ENCODE data around the gene APEX2. TPM values are rescaled to one million over a fixed set of nuclear protein-coding genes. Genes with fewer than 3 reads are reported as not detected.

The APEX2 gene
- total RNA-seq, 1 donor from 2014 or later: 15.0 TPM

DNA sequence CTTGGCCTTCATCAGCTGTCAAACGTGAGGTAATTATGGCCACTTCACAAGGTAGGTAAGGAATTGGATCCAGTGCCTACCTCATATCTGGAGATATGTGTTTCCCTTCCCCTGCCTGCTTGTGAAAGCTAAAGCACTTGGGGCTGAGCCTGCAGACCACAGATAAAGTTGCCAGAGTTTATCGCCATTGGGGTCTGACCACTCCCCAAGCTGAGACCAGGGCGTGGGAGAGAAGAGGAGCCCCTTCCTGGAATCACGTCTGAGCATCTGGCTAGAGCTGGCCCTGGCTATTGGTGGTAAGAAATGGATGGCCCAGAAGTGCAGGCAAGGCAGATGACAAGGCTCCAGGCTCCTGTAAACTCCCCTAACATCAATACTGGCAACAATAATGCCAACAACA, 27.9 kb downstream of the APEX2 start:
- Mint-ChIP-seq H3K4me1 (ENCODE audit: low read depth, unreplicated experiment) (peaks cover 9% of the 10 kb centered on the region), H3K27me3 (ENCODE audit: low read depth, unreplicated experiment) (no peaks in the 10 kb centered on the region), H3K9me3 (ENCODE audit: unreplicated experiment) (peaks cover 4% of the 10 kb centered on the region), H3K4me3 (ENCODE audit: unreplicated experiment) (no peak overlapping the region), H3K27ac (ENCODE audit: unreplicated experiment) (no peak overlapping the region), H3K36me3 (ENCODE audit: low read depth, unreplicated experiment) (no peaks in the 10 kb centered on the region)
- H3K4me1 ChIP-seq (ENCODE audit: insufficient read depth, low read length): no peaks in the 10 kb centered on the region
- H3K9ac ChIP-seq (ENCODE audit: low read length): no peak overlapping the region
- no peak for FAIRE-seq
- no peaks in the 10 kb centered on the region for H3K9me3 ChIP-seq (ENCODE audit: insufficient read depth, low read depth, low read length)
- TF ChIP-seq, protein P1, sequence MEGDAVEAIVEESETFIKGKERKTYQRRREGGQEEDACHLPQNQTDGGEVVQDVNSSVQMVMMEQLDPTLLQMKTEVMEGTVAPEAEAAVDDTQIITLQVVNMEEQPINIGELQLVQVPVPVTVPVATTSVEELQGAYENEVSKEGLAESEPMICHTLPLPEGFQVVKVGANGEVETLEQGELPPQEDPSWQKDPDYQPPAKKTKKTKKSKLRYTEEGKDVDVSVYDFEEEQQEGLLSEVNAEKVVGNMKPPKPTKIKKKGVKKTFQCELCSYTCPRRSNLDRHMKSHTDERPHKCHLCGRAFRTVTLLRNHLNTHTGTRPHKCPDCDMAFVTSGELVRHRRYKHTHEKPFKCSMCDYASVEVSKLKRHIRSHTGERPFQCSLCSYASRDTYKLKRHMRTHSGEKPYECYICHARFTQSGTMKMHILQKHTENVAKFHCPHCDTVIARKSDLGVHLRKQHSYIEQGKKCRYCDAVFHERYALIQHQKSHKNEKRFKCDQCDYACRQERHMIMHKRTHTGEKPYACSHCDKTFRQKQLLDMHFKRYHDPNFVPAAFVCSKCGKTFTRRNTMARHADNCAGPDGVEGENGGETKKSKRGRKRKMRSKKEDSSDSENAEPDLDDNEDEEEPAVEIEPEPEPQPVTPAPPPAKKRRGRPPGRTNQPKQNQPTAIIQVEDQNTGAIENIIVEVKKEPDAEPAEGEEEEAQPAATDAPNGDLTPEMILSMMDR (IDR thresholded peaks at IDR 0.05; ENCODE audit: insufficient read depth, low read depth, low read length): no peak
- TF ChIP-seq EZH2 (IDR thresholded peaks at IDR 0.05; ENCODE audit: insufficient read depth, low read length): no peak
- H3K79me2 ChIP-seq (ENCODE audit: insufficient read depth, low read length): no peaks in the 10 kb centered on the region
- H3K4me3 ChIP-seq (ENCODE audit: insufficient read depth, low read depth, low read length): no peak overlapping the region
- DNase-seq (ENCODE audit: low read depth): no peak
- H3K4me2 ChIP-seq (ENCODE audit: low read length): no peak overlapping the region
- no peaks in the 10 kb centered on the region for H3K36me3 ChIP-seq (ENCODE audit: insufficient read depth, low read length)
- H2AFZ ChIP-seq (ENCODE audit: low read depth, low read length): no peak overlapping the region
- H3K27me3 ChIP-seq (ENCODE audit: insufficient read depth, low read length): no peaks in the 10 kb centered on the region
- no peaks in the 10 kb centered on the region for H4K20me1 ChIP-seq (ENCODE audit: insufficient read depth, low read length)
- H3K27ac ChIP-seq (ENCODE audit: low read depth, low read length): no peak overlapping the region

DNA sequence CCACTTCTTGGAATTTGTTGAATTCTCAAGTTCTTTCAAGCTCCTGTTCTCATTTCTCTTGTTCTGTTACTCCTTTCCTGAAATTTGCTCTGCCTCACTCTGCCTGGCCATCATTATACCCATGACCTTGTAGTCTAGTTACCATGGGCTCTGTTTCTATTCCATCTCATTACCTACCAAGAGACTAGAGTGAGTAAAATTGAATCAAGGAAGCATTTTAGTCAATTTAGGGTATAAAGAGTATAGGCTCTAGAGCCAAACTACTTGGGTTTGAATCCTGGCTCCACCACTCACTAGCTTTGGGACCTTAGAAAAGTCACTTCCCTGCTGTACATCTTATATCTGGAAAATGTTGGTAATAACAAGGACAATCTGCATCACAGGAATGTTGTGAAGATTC, 28.4 kb downstream of the APEX2 start:
- H3K36me3 ChIP-seq (ENCODE audit: insufficient read depth, low read length): no peaks in the 10 kb centered on the region
- H3K36me3 Mint-ChIP-seq (ENCODE audit: low read depth, unreplicated experiment): no peaks in the 10 kb centered on the region
- no peaks in the 10 kb centered on the region for H3K27me3 ChIP-seq (ENCODE audit: insufficient read depth, low read length)
- H3K9ac ChIP-seq (ENCODE audit: low read length): no peak overlapping the region
- H3K4me3 ChIP-seq (ENCODE audit: insufficient read depth, low read depth, low read length): no peak overlapping the region
- FAIRE-seq (no peak), DNase-seq (ENCODE audit: low read depth) (no peak)
- H4K20me1 ChIP-seq (ENCODE audit: insufficient read depth, low read length): no peaks in the 10 kb centered on the region
- H3K27ac Mint-ChIP-seq (ENCODE audit: unreplicated experiment): no peak overlapping the region
- TF ChIP-seq, protein P1 (IDR thresholded peaks at IDR 0.05; ENCODE audit: insufficient read depth, low read depth, low read length): no peak
- TF ChIP-seq EZH2 (IDR thresholded peaks at IDR 0.05; ENCODE audit: insufficient read depth, low read length): no peak
- no peak overlapping the region for H3K4me2 ChIP-seq (ENCODE audit: low read length)
- no peak overlapping the region for H3K27ac ChIP-seq (ENCODE audit: low read depth, low read length)
- peaks cover 11% of the 10 kb centered on the region for H3K4me1 Mint-ChIP-seq (ENCODE audit: low read depth, unreplicated experiment)
- no peaks in the 10 kb centered on the region for H3K4me1 ChIP-seq (ENCODE audit: insufficient read depth, low read length)
- no peaks in the 10 kb centered on the region for H3K9me3 ChIP-seq (ENCODE audit: insufficient read depth, low read depth, low read length)
- no peak overlapping the region for H2AFZ ChIP-seq (ENCODE audit: low read depth, low read length)
- no peak overlapping the region for H3K4me3 Mint-ChIP-seq (ENCODE audit: unreplicated experiment)
- H3K79me2 ChIP-seq (ENCODE audit: insufficient read depth, low read length): no peaks in the 10 kb centered on the region
- H3K27me3 Mint-ChIP-seq (ENCODE audit: low read depth, unreplicated experiment): no peaks in the 10 kb centered on the region
- peaks cover 4% of the 10 kb centered on the region for H3K9me3 Mint-ChIP-seq (ENCODE audit: unreplicated experiment)

DNA sequence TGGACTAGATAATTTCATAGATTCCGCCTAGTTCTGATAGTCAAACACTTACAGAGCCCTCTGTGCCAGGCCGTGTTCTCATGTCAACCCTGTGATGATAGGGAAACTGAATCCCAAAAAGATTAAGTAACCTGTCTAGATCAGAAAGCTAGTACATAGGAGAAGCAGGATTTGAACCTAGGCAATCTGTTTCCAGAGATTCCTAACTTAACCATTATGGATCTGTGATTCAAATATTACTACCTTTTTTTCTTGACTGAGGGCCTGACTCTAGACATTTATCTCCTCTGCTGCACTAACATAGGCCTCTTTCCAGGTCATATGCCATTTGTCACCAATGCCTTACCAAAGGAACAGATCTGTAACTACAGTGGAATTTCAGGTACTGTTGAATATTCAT, 29.1 kb downstream of the APEX2 start:
- Histone ChIP-seq H3K27me3 (ENCODE audit: insufficient read depth, low read length) (no peaks in the 10 kb centered on the region), H2AFZ (ENCODE audit: low read depth, low read length) (no peak overlapping the region), H3K4me2 (ENCODE audit: low read length) (no peak overlapping the region), H3K9ac (ENCODE audit: low read length) (no peak overlapping the region), H3K27ac (ENCODE audit: low read depth, low read length) (no peak overlapping the region), H4K20me1 (ENCODE audit: insufficient read depth, low read length) (no peaks in the 10 kb centered on the region), H3K36me3 (ENCODE audit: insufficient read depth, low read length) (no peaks in the 10 kb centered on the region), H3K9me3 (ENCODE audit: insufficient read depth, low read depth, low read length) (no peaks in the 10 kb centered on the region), H3K4me3 (ENCODE audit: insufficient read depth, low read depth, low read length) (no peak overlapping the region), H3K4me1 (ENCODE audit: insufficient read depth, low read length) (no peaks in the 10 kb centered on the region), H3K79me2 (ENCODE audit: insufficient read depth, low read length) (no peaks in the 10 kb centered on the region)
- DNase-seq (ENCODE audit: low read depth) (no peak), FAIRE-seq (peak; percentile 52)
- Mint-ChIP-seq H3K27ac (ENCODE audit: unreplicated experiment) (no peak overlapping the region), H3K9me3 (ENCODE audit: unreplicated experiment) (peaks cover 4% of the 10 kb centered on the region), H3K36me3 (ENCODE audit: low read depth, unreplicated experiment) (no peaks in the 10 kb centered on the region), H3K4me1 (ENCODE audit: low read depth, unreplicated experiment) (peaks cover 11% of the 10 kb centered on the region), H3K27me3 (ENCODE audit: low read depth, unreplicated experiment) (no peaks in the 10 kb centered on the region), H3K4me3 (ENCODE audit: unreplicated experiment) (no peak overlapping the region)
- TF ChIP-seq, protein P1 (IDR thresholded peaks at IDR 0.05; ENCODE audit: insufficient read depth, low read depth, low read length): no peak
- no peak for TF ChIP-seq EZH2 (IDR thresholded peaks at IDR 0.05; ENCODE audit: insufficient read depth, low read length)
